Activated B cell treated with CpG ODN at 0.5 μM for 24 hours (primary cell): ENCODE results near the gene IGF1. TPM values are rescaled to one million over a fixed set of nuclear protein-coding genes. Genes with fewer than 3 reads are reported as not detected.

Experiments
- ATAC-seq: fragments of 200-7000 bp; cut with Tn5 transposase; one replicate; pipeline ENCODE4 v1.10.0; 2021; ENCODE audit warnings: low read depth, mild to moderate bottlenecking, moderate library complexity
- CTCF ChIA-PET: fragments of 350-600 bp; sonication (Branson Sonifier 250); formaldehyde crosslinking; loops from one replicate; lab custom pipeline; 2021; ENCODE audit warnings: antibody characterized with exemption; lab: Charles Lee
- POLR2A ChIA-PET: fragments of 350-600 bp; sonication (Branson Sonifier 250); formaldehyde crosslinking; loops from one replicate; lab custom pipeline; 2021; ENCODE audit warnings: antibody characterized with exemption; lab: Charles Lee
- DNase-seq: peaks from one replicate; pipeline ENCODE4 v3.0.0; 2022
- H3K27ac Mint-ChIP-seq: one replicate; pipeline ENCODE4 v1.8.0; 2020; ENCODE audit warnings: mixed read lengths
- H3K27me3 Mint-ChIP-seq: one replicate; pipeline ENCODE4 v1.8.0; 2021; ENCODE audit warnings: mixed read lengths
- H3K36me3 Mint-ChIP-seq: one replicate; pipeline ENCODE4 v1.8.0; 2021; ENCODE audit warnings: low read depth, mixed read lengths
- H3K4me1 Mint-ChIP-seq: one replicate; pipeline ENCODE4 v1.8.0; 2021; ENCODE audit warnings: mixed read lengths
- H3K4me3 Mint-ChIP-seq: one replicate; pipeline ENCODE4 v1.8.0; 2020; ENCODE audit warnings: mild to moderate bottlenecking, mixed read lengths
- H3K9me3 Mint-ChIP-seq: one replicate; pipeline ENCODE4 v1.8.0; 2020; ENCODE audit warnings: mixed read lengths
- intact Hi-C: fragments of 100-400 bp; cut with micrococcal nuclease; formaldehyde crosslinking; loops from one replicate; pipeline ENCODE4 v1.15.1; 2024
- total RNA-seq: library from RNA; stranded (reverse); gene quantifications from 2 replicates; pipeline ENCODE4 v1.2.3, GENCODE V29; 2022
- TF ChIP-seq, protein P1 (sequence below): fragments of 200-600 bp; IDR thresholded peaks from one replicate; pipeline ENCODE4 v1.8.0; 2022; ENCODE audit warnings: antibody characterized with exemption, mild to moderate bottlenecking

IGF1 gene
- total RNA-seq, 1 donor from 2014 or later, result not detected

DNA sequence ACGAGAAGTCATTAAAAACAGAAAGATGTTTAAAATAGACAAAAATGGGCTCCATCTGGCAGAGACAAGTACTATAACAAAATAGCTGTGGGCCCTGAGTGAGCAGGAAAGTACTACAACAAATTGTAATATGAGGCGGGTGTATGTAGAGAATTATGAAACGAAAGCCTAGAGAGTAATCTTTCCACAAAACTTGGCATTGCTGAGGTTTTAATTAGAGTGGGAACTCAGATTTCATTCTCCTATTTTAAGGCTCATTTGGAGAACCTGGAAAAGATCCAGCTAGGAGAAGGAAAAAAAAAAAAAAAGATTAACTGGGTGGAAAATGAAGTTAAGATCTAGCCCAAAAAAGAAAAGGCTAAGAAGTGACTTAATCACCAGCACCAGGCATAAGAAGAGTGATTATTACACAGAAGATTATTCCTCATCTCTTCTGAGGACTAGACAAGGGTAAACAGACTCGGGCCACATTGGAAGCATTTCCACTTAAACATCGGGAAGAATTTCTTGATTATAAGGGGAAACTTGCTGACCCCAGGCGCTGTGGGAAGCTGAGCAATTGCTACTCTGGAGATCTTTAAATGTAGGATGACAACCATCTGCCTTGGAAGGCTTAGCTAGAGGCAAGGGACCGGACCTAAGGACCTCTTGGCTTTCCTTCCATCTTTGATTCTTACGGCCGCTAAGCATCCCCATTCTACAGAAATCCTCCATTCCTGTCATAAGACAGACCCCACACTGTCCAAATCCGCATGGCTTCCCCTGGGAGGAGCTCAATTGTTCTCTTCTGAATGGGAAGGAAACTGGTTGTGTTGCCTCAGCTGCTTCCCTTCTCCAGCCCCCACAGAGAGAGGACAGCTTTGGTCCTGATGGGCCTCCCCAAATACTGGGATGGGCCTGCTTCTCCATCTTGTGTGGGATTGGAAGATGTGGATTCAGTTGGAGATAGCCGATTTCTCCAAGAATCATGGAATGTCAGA lies 40.6 kb downstream of the IGF1 start:
- CTCF ChIA-PET, result no interaction called here
- intact Hi-C loops, result no loop called here
- Mint-ChIP-seq H3K9me3 (no peaks in the 10 kb centered on the region), H3K36me3 (no peaks in the 10 kb centered on the region), H3K4me3 (no peak overlapping the region), H3K27me3 (peaks cover 3% of the 10 kb centered on the region), H3K4me1 (no peaks in the 10 kb centered on the region), H3K27ac (no peak overlapping the region)
- no peak for DNase-seq
- POLR2A ChIA-PET, result no interaction called here
- TF ChIP-seq, protein P1, sequence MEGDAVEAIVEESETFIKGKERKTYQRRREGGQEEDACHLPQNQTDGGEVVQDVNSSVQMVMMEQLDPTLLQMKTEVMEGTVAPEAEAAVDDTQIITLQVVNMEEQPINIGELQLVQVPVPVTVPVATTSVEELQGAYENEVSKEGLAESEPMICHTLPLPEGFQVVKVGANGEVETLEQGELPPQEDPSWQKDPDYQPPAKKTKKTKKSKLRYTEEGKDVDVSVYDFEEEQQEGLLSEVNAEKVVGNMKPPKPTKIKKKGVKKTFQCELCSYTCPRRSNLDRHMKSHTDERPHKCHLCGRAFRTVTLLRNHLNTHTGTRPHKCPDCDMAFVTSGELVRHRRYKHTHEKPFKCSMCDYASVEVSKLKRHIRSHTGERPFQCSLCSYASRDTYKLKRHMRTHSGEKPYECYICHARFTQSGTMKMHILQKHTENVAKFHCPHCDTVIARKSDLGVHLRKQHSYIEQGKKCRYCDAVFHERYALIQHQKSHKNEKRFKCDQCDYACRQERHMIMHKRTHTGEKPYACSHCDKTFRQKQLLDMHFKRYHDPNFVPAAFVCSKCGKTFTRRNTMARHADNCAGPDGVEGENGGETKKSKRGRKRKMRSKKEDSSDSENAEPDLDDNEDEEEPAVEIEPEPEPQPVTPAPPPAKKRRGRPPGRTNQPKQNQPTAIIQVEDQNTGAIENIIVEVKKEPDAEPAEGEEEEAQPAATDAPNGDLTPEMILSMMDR, result no peak
- no peak for ATAC-seq

DNA sequence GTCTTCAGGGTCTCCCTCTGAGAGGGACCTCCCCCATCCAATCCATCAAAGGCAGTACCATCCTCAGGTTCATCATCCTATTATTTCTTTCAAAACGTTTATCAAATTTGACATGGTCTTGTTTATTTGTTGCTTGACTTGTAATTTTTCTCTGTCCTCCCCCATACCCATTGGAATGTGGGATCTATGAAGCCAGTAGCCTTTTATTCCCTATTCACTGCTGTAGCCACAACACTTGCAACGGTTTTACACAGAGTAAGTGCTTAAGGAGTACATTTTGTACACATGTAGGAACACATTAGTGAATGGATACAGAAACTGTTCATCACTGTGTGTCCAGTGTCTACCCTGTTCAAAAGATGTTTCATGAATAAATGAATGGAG lies 41.5 kb downstream of the IGF1 start:
- CTCF ChIA-PET, result no interaction called here

DNA sequence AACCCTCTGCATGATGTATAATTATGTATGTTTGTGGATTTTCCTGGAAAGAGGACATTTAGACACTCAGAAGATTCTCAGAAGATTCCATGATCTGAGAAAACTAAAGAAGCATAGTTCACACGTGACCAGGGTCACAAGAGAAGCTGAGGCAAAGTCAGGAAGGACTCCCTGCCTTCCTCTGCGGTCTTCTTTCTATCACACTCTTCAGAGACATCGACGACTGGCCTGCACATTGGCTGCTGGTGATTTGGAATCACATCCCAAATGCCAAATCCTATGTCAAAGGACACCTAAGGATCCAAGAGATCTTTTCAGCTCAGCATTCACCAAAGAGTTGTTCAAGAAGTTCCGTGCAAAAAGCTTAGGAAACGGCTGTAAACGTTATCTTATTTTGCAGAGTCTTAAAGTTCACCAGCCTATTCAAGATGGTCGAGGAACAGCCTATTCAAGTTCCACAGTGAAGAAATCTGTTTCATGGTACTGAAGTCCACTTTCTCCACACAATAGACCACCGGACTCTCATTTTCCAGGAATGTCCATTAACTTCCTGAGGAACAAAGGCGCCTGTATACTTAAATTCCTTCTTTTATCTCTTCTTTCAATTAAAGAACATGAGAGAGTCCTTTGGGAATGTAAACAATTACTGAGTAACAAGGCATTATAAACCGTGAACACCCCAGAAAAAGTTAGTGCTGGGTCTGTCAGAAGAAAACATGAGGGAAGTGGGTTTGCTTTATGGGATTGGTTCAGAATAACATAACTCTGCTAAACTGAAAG lies 42.1 kb downstream of the IGF1 start:
- POLR2A ChIA-PET, result no interaction called here

More for the DNA sequence above, 41.5 kb downstream of the IGF1 start:
- POLR2A ChIA-PET, result no interaction called here
- intact Hi-C loops, result no loop called here
- Mint-ChIP-seq H3K27ac (no peak overlapping the region), H3K27me3 (peaks cover 3% of the 10 kb centered on the region), H3K36me3 (no peaks in the 10 kb centered on the region), H3K4me1 (no peaks in the 10 kb centered on the region), H3K4me3 (no peak overlapping the region), H3K9me3 (no peaks in the 10 kb centered on the region)
- TF ChIP-seq, protein P1, result no peak
- DNase-seq (no peak), ATAC-seq (no peak)

DNA sequence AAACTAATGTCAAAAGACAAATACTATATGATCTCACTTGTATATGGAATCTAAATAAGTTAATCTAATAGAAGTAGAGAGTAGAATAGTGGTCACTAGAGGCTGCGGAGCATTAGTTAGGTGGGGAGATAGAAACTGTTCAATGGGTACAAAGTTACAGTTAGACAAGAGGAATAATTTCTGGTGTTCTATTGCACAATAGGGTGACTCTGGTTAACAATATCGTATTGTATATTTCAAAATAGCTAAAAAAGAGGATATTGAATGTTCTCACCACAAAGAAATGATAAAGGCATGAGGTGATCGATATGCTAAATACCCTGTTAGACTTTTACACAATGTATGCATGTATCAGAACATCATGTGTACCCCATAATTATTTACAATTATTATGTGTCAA lies 42.9 kb downstream of the IGF1 start:
- no peak for DNase-seq

More for the DNA sequence above, 42.1 kb downstream of the IGF1 start:
- Mint-ChIP-seq H3K4me3 (no peak overlapping the region), H3K27ac (no peak overlapping the region), H3K4me1 (no peaks in the 10 kb centered on the region), H3K9me3 (no peaks in the 10 kb centered on the region), H3K27me3 (peaks cover 3% of the 10 kb centered on the region), H3K36me3 (no peaks in the 10 kb centered on the region)
- TF ChIP-seq, protein P1, result no peak
- intact Hi-C loops, result no loop called here
- CTCF ChIA-PET, result no interaction called here
- no peak for ATAC-seq
- DNase-seq, result no peak

More for the DNA sequence above, 42.9 kb downstream of the IGF1 start:
- TF ChIP-seq, protein P1, result no peak
- intact Hi-C loops, result no loop called here
- no peak for ATAC-seq
- H3K36me3 Mint-ChIP-seq, result no peaks in the 10 kb centered on the region
- POLR2A ChIA-PET, result no interaction called here
- CTCF ChIA-PET, result no interaction called here
- no peak overlapping the region for H3K4me3 Mint-ChIP-seq
- H3K27me3 Mint-ChIP-seq, result peaks cover 3% of the 10 kb centered on the region
- no peak overlapping the region for H3K27ac Mint-ChIP-seq
- H3K9me3 Mint-ChIP-seq, result no peaks in the 10 kb centered on the region
- H3K4me1 Mint-ChIP-seq, result no peaks in the 10 kb centered on the region
